Omental fat pad (tissue), 4 donors: ENCODE measurements around the gene EFNB3. TPM values are rescaled to one million over a fixed set of nuclear protein-coding genes. Genes with fewer than 3 reads are reported as not detected.

Experiments used
- ATAC-seq: fragments of 150-250 bp; one replicate; pipeline ENCODE4 v1.9.1; 2016; ENCODE audit warnings: mild to moderate bottlenecking, moderate library complexity; ENCODE audit not compliant: low FRiP score
- DNase-seq: peaks from one replicate; pipeline ENCODE4 v3.0.0-alpha.2; 2019; ENCODE audit warnings: low spot score
- total RNA-seq, 4 donors: library from RNA; depleted of rRNA; stranded (reverse); fragments of >200 nt; gene quantifications; one replicate each; pipeline ENCODE4 v1.1.0, GENCODE V29; 2016
- TF ChIP-seq, protein P1 (sequence below), 3 donors: fragments of 450-650 bp; IDR thresholded peaks; one replicate each; pipeline ENCODE4 v1.5.1; 2016 to 2017; ENCODE audit warnings: antibody characterized with exemption in 3 of 3, mild to moderate bottlenecking in 3 of 3, moderate library complexity in 2 of 3

The EFNB3 gene
- total RNA-seq, 4 donors from 2014 or later, result 0.47 to 4.3 (median 2.4) TPM

DNA sequence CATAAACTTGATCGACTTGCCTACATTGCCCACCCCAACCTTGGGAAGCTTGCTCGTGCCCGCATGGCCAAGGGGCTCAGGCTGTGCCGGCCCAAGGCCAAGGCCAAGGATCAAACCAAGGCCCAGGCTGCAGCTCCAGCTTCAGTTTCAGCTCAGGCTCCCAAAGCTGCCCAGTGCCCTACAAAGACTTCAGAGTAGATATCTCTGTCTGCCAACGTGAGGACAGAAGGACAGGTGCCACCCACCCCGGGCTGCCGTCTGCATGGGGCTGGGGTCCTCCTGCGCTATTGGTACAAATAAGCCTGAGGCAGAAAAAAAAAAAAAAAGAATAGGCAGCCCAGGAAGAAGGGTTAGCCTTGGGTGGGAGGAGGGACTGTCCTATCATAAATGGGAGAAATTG is 49.7 kb downstream of the EFNB3 start:
- DNase-seq (no peak), ATAC-seq (no peak)
- TF ChIP-seq, protein P1, sequence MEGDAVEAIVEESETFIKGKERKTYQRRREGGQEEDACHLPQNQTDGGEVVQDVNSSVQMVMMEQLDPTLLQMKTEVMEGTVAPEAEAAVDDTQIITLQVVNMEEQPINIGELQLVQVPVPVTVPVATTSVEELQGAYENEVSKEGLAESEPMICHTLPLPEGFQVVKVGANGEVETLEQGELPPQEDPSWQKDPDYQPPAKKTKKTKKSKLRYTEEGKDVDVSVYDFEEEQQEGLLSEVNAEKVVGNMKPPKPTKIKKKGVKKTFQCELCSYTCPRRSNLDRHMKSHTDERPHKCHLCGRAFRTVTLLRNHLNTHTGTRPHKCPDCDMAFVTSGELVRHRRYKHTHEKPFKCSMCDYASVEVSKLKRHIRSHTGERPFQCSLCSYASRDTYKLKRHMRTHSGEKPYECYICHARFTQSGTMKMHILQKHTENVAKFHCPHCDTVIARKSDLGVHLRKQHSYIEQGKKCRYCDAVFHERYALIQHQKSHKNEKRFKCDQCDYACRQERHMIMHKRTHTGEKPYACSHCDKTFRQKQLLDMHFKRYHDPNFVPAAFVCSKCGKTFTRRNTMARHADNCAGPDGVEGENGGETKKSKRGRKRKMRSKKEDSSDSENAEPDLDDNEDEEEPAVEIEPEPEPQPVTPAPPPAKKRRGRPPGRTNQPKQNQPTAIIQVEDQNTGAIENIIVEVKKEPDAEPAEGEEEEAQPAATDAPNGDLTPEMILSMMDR (IDR thresholded peaks at IDR 0.05), result no peak

DNA sequence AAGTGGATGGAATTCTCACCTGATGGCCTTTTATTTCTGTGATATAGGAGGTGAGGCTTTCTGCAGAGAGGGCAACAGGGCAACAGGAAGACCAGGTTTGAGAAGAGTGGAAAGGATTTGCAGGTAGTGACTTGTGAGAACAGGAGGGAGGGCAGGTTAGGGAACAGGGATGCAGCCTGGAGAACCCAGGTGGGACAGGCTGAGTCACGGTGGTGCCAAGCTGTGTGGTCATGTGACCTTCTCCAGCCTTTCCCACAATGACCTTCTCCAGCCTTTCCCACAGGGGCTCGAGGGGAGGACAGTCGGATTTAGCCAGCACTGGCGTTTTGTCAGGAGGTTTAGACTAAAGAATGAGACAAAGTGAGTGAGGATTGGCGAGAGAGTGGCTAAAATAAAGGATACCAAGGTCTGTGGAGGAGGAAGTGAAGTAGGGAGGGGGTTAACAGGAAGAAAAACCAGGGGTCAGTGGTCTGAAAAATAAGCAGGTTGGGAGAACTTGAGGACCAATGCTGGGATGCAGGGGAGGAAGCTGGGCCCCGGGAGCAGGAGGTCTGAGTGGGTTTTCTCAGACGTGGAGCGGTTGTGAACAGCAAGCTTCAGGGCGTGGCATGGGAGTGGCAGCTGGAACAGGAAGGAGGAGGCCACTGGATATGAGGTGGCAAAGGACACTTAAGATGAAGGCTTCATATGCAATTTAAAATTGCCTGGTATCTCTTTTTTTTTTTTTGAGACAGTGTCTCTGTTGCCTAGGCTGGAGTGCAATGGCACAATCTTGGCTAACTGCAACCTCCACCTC is 50.3 kb downstream of the EFNB3 start:
- DNase-seq, result no peak
- no peak for ATAC-seq
- TF ChIP-seq, protein P1 (IDR thresholded peaks at IDR 0.05), result no peak

DNA sequence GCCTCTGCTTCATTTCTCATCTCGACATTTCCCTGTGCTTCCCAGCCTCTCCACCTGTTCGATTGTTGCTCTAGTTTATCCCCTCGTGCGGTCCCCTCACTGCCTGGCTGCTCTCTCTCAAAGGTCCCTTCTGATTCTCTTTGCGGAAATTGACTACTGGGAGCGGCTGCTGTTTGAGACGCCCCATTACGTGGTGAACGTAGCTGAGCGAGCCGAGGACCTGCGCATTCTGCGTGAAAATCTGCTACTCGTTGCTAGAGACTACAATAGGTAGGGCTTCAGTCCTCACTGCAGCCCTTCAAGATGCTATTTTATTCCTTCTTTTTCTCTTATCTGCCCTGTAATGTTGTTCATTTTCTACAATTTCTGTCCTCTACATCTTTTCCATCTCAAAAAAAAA is 52.0 kb downstream of the EFNB3 start:
- TF ChIP-seq, protein P1 (IDR thresholded peaks at IDR 0.05), result no peak
- no peak for ATAC-seq
- no peak for DNase-seq

Other genes starting within 250 kb of the EFNB3 start
- gene ZBTB4, start 225.6 kb upstream of the EFNB3 start, total RNA-seq, result 10 to 100 TPM; 27.5 to 57.9 (median 38.5) TPM
- gene SLC35G6, start 223.8 kb upstream of the EFNB3 start, total RNA-seq, result not detected
- 10 to 100 TPM; 57.1 to 99.2 (median 77.1) TPM for gene POLR2A, start 220.8 kb upstream of the EFNB3 start, total RNA-seq
- gene TNFSF12, start 156.1 kb upstream of the EFNB3 start, total RNA-seq, result 10 to 100 TPM; 29.2 to 64.5 (median 41.5) TPM
- 10 to 100 TPM; 24.5 to 70.9 (median 48.3) TPM for gene TNFSF13, start 146.5 kb upstream of the EFNB3 start, total RNA-seq
- gene SENP3, start 143.3 kb upstream of the EFNB3 start, total RNA-seq, result 10 to 100 TPM; 48.9 to 66.7 (median 59.0) TPM
- gene CD68, start 125.6 kb upstream of the EFNB3 start, total RNA-seq, result 100 to 1,000 TPM in 3 of 4 donors, 10 to 100 TPM in 1; 99.1 to 321 (median 191) TPM
- 100 to 1,000 TPM in 3 of 4 donors, 10 to 100 TPM in 1; 86.5 to 144 (median 122) TPM for gene MPDU1, start 121.3 kb upstream of the EFNB3 start, total RNA-seq
- under 1 TPM in 3 of 4 donors, not detected in 1; 0.56 to 0.95 (median 0.72) TPM for gene SOX15, start 115.1 kb upstream of the EFNB3 start, total RNA-seq
- 10 to 100 TPM; 17.8 to 30.3 (median 22.7) TPM for gene FXR2, start 90.3 kb upstream of the EFNB3 start, total RNA-seq
- 10 to 100 TPM; 55.5 to 81.3 (median 66.2) TPM for gene SAT2, start 77.4 kb upstream of the EFNB3 start, total RNA-seq
- gene SHBG, start 75.1 kb upstream of the EFNB3 start, total RNA-seq, result 1 to 10 TPM in 1 of 4 donors, under 1 TPM in 1, not detected in 2; 0.37 to 2.5 TPM
- 1 to 10 TPM in 1 of 4 donors, under 1 TPM in 2, not detected in 1; 0.28 to 1.4 (median 0.48) TPM for gene ATP1B2, start 54.3 kb upstream of the EFNB3 start, total RNA-seq
- gene TP53, start 17.7 kb upstream of the EFNB3 start, total RNA-seq, result 10 to 100 TPM; 18.1 to 26.3 (median 19.3) TPM
- gene WRAP53, start 16.7 kb upstream of the EFNB3 start, total RNA-seq, result 1 to 10 TPM; 3.5 to 6.8 (median 4.3) TPM
- gene DNAH2, start 12.5 kb downstream of the EFNB3 start, total RNA-seq, result under 1 TPM; 0.19 to 0.95 (median 0.65) TPM
- 10 to 100 TPM in 3 of 4 donors, 1 to 10 TPM in 1; 4.8 to 52.8 (median 34.6) TPM for gene KDM6B, start 129.0 kb downstream of the EFNB3 start, total RNA-seq
- 10 to 100 TPM; 20.2 to 99.9 (median 24.6) TPM for gene TMEM88, start 149.9 kb downstream of the EFNB3 start, total RNA-seq
- 100 to 1,000 TPM in 1 of 4 donors, 10 to 100 TPM in 3; 61.2 to 209 (median 68.2) TPM for gene NAA38, start 152.4 kb downstream of the EFNB3 start, total RNA-seq
- gene CYB5D1, start 152.8 kb downstream of the EFNB3 start, total RNA-seq, result 10 to 100 TPM in 1 of 4 donors, 1 to 10 TPM in 3; 9.0 to 33.5 (median 9.3) TPM
- gene CHD3, start 183.6 kb downstream of the EFNB3 start, total RNA-seq, result 10 to 100 TPM; 47.0 to 77.6 (median 57.3) TPM
- 10 to 100 TPM in 2 of 4 donors, 1 to 10 TPM in 2; 4.1 to 19.1 (median 9.7) TPM for gene RNF227, start 211.1 kb downstream of the EFNB3 start, total RNA-seq
- gene KCNAB3, start 224.7 kb downstream of the EFNB3 start, total RNA-seq, result 1 to 10 TPM; 1.6 to 2.9 (median 2.6) TPM
- gene TRAPPC1, start 226.7 kb downstream of the EFNB3 start, total RNA-seq, result 10 to 100 TPM; 30.0 to 73.3 (median 48.3) TPM
- gene CNTROB, start 227.0 kb downstream of the EFNB3 start, total RNA-seq, result 10 to 100 TPM; 14.8 to 24.7 (median 19.8) TPM